Measurements from ENCODE around the gene ANGPTL2.

- TF ChIP-seq CTCF (IDR thresholded peaks at IDR 0.05), result no peak
- no peak for TF ChIP-seq POLR2A (IDR thresholded peaks at IDR 0.05)
Measured at GRCh38 chr9:127132921-127133647, 10.6 kb upstream of the ANGPTL2 start.
